Suprapubic skin (tissue), 4 donors: ENCODE measurements around the gene TBC1D1. TPM values are rescaled to one million over a fixed set of nuclear protein-coding genes. Genes with fewer than 3 reads are reported as not detected.
A peak's percentile ranks its signal among the peaks of the same experiment; 100 is the strongest.

Experiments used
- DNase-seq, 2 donors: peaks; one replicate each; pipeline ENCODE4 v3.0.0-alpha.2; 2019; ENCODE audit warnings: low spot score in 2 of 2
- H3K27ac ChIP-seq: fragments of 200-600 bp; sonication (generic); one replicate; pipeline ENCODE4 v1.5.1; 2019
- H3K27me3 ChIP-seq: fragments of 200-600 bp; sonication (generic); one replicate; pipeline ENCODE4 v1.5.1; 2019
- H3K36me3 ChIP-seq: fragments of 200-600 bp; sonication (generic); one replicate; pipeline ENCODE4 v1.5.1; 2019
- H3K4me1 ChIP-seq: fragments of 200-600 bp; sonication (generic); one replicate; pipeline ENCODE4 v1.5.1; 2019
- H3K4me3 ChIP-seq: fragments of 200-600 bp; sonication (generic); one replicate; pipeline ENCODE4 v1.5.1; 2019; ENCODE audit warnings: mild to moderate bottlenecking
- H3K9me3 ChIP-seq: fragments of 200-600 bp; sonication (generic); one replicate; pipeline ENCODE4 v1.5.1; 2019
- EP300 ChIP-seq: sonication (generic); formaldehyde crosslinking; IDR thresholded peaks from one replicate; pipeline ENCODE4 v1.6.1; 2017; ENCODE audit warnings: antibody characterized with exemption
- POLR2A ChIP-seq, 2 donors: fragments of 450-650 bp; IDR thresholded peaks; one replicate each; pipeline ENCODE4 v1.6.1; 2017; ENCODE audit warnings: antibody characterized with exemption in 2 of 2, mild to moderate bottlenecking in 2 of 2, moderate library complexity in 2 of 2
- POLR2AphosphoS5 ChIP-seq, 3 donors: sonication (generic); formaldehyde crosslinking; IDR thresholded peaks; one replicate each; pipeline ENCODE4 v1.6.1; 2017; ENCODE audit warnings: antibody characterized with exemption in 3 of 3
- WGBS: methylation state at CpG from one replicate; pipeline ENCODE4 v1.1.5; 2018; 5-methylcytosine and 5-hydroxymethylcytosine counted together
- total RNA-seq, 4 donors: library from RNA; depleted of rRNA; stranded (reverse); fragments of >200 nt; gene quantifications; one replicate each; pipeline ENCODE4 v1.1.0, GENCODE V29; 2016
- TF ChIP-seq, protein P1 (sequence below), 2 donors: fragments of 200-600 bp in 1 of 2; fragments of 450-650 bp in 1 of 2; sonication (generic) in 1 of 2; IDR thresholded peaks; one replicate each; pipeline ENCODE4 v1.5.1; 2016 to 2019; ENCODE audit warnings: antibody characterized with exemption in 2 of 2, mild to moderate bottlenecking in 1 of 2, moderate library complexity in 1 of 2

The TBC1D1 gene
- total RNA-seq, 4 donors from 2014 or later = 16.3 to 32.0 (median 22.2) TPM

DNA sequence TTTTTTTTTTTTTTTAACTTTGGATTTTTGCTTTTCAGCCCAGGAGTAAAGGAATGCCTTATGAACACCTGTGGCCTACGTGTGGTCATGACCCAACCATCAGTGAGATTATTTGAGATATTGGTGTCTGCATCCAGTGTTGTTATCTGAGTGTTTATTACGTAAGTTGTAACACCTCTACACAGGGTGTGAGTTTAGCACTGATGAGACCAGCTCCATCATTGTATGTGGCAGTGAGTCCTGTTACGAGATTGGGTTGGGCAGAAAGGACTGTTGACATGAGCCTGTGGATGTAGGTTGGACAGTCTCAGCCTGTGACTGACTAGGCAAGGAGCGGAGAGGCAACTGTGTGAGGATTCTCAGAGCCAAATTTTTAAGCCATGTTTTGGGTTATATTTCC, 248.3 kb downstream of the TBC1D1 start:
- TF ChIP-seq, protein P1, sequence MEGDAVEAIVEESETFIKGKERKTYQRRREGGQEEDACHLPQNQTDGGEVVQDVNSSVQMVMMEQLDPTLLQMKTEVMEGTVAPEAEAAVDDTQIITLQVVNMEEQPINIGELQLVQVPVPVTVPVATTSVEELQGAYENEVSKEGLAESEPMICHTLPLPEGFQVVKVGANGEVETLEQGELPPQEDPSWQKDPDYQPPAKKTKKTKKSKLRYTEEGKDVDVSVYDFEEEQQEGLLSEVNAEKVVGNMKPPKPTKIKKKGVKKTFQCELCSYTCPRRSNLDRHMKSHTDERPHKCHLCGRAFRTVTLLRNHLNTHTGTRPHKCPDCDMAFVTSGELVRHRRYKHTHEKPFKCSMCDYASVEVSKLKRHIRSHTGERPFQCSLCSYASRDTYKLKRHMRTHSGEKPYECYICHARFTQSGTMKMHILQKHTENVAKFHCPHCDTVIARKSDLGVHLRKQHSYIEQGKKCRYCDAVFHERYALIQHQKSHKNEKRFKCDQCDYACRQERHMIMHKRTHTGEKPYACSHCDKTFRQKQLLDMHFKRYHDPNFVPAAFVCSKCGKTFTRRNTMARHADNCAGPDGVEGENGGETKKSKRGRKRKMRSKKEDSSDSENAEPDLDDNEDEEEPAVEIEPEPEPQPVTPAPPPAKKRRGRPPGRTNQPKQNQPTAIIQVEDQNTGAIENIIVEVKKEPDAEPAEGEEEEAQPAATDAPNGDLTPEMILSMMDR (IDR thresholded peaks at IDR 0.05) = no peak
- no peak for TF ChIP-seq EP300
- TF ChIP-seq POLR2AphosphoS5 (IDR thresholded peaks at IDR 0.05) = no peak
- TF ChIP-seq POLR2A (IDR thresholded peaks at IDR 0.05) = no peak
- Histone ChIP-seq H3K27ac (no peak overlapping the region), H3K4me1 (peaks cover 2% of the 10 kb centered on the region), H3K9me3 (no peaks in the 10 kb centered on the region), H3K4me3 (no peak overlapping the region), H3K27me3 (no peaks in the 10 kb centered on the region), H3K36me3 (peaks cover 17% of the 10 kb centered on the region)
- 96% methylated on average over 4 of the region's 4 CpGs for WGBS
- DNase-seq = no peak

- H3K9me3 ChIP-seq = no peaks in the 10 kb centered on the region
- peaks cover 8% of the 10 kb centered on the region for H3K4me1 ChIP-seq
- 93% methylated on average over 1 of the region's 1 CpG for WGBS
- DNase-seq = no peak
- no peak overlapping the region for H3K27ac ChIP-seq
- H3K36me3 ChIP-seq = peaks cover 17% of the 10 kb centered on the region
- H3K27me3 ChIP-seq = no peaks in the 10 kb centered on the region
- H3K4me3 ChIP-seq = no peak overlapping the region
- TF ChIP-seq EP300 (no peak), POLR2AphosphoS5 (IDR thresholded peaks at IDR 0.05) (no peak), POLR2A (IDR thresholded peaks at IDR 0.05) (no peak)
- TF ChIP-seq, protein P1 (IDR thresholded peaks at IDR 0.05) = no peak
Observed at GRCh38 chr4:38140643-38141203, 249.8 kb downstream of the TBC1D1 start.

DNA sequence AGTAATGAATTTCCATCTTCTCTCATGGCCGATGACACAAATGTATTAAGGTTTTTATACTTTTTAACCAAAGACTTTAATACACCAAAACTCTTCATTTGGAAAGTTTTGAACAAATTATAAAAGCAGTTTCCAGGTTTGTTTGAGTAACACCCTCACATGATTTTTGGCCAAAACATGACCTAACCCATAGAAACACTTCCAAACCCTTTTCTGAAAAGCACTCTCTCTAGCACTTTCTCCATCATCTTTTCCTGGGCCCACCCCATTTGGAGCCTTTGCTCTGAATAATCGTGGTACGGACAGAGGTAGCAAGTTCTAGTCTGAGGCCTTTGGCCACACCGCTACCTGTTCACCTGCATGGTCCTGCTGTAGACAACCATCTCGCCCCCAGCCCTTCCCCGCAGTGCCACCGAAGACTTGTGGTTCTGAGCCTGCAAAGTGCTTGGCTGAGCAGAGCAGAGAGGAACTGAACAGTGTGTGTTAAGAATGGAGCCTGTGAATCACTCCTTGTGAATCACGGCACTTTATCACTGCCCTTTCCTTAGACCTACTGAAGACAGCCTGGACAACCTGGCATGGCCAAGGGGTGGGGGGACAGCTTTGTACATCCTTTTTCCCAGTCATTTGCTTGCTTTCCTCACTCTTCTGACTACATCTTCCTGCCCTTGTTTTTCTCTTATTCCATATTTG, 251.1 kb downstream of the TBC1D1 start:
- Histone ChIP-seq H3K9me3 (no peaks in the 10 kb centered on the region), H3K27me3 (no peaks in the 10 kb centered on the region), H3K4me3 (no peak overlapping the region), H3K4me1 (peaks cover 8% of the 10 kb centered on the region), H3K36me3 (peaks cover 16% of the 10 kb centered on the region), H3K27ac (no peak overlapping the region)
- no peak for TF ChIP-seq EP300
- no peak for TF ChIP-seq POLR2A (IDR thresholded peaks at IDR 0.05)
- no peak for TF ChIP-seq POLR2AphosphoS5 (IDR thresholded peaks at IDR 0.05)
- TF ChIP-seq, protein P1 (IDR thresholded peaks at IDR 0.05) = no peak
- WGBS = 87% methylated on average over 8 of the region's 8 CpGs
- peak in 1 of 2 donors; percentile 70 for DNase-seq

- no peak overlapping the region for H3K4me3 ChIP-seq
- 41% methylated on average over 1 of the region's 1 CpG for WGBS
- no peak for TF ChIP-seq EP300
- TF ChIP-seq POLR2A (IDR thresholded peaks at IDR 0.05) = no peak
- TF ChIP-seq, protein P1 (IDR thresholded peaks at IDR 0.05) = no peak
- no peak for TF ChIP-seq POLR2AphosphoS5 (IDR thresholded peaks at IDR 0.05)
- H3K27ac ChIP-seq = no peak overlapping the region
- H3K4me1 ChIP-seq = peaks cover 8% of the 10 kb centered on the region
- no peak for DNase-seq
- H3K9me3 ChIP-seq = no peaks in the 10 kb centered on the region
- H3K36me3 ChIP-seq = peaks cover 5% of the 10 kb centered on the region
- H3K27me3 ChIP-seq = no peaks in the 10 kb centered on the region
Observed at GRCh38 chr4:38144031-38144430, 253.1 kb downstream of the TBC1D1 start.

DNA sequence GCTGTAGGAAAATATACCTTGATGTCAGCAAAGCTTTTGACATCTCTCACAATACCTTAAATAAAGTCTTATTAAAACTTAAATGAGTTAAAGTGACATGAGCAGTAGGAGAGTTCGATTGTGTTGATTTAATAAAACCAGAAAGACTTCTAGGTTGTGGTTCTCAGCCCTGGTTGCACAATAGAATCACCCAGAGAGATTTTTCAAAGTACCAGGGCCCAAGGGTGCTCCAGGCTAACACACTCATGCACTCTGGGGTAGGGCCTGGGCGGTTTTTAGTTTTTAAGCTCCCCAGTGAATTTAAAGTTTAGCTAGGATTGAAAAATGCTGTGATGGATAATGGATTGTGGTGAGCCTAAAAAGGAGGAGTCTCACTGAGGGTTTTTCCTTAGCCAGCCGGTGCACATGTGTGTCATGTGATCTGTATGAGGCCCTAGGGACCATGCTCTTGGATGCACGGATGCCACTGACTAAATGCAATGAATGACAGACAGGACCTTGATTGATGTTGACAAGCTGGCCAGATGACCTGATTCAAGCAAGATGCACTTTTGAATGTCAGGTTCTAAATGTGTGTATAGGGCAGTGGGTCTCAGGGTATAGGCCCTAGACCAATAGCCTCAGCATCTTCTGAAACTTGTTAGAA, 254.3 kb downstream of the TBC1D1 start:
- TF ChIP-seq, protein P1 (IDR thresholded peaks at IDR 0.05) = no peak
- TF ChIP-seq POLR2A (IDR thresholded peaks at IDR 0.05) (no peak), POLR2AphosphoS5 (IDR thresholded peaks at IDR 0.05) (no peak), EP300 (no peak)
- peak in 1 of 2 donors; percentile 22 for DNase-seq
- WGBS = 65% methylated on average over 4 of the region's 4 CpGs
- H3K27me3 ChIP-seq = no peaks in the 10 kb centered on the region
- no peaks in the 10 kb centered on the region for H3K9me3 ChIP-seq
- H3K36me3 ChIP-seq = no peaks in the 10 kb centered on the region
- no peak overlapping the region for H3K4me3 ChIP-seq
- H3K4me1 ChIP-seq = peaks cover 8% of the 10 kb centered on the region
- H3K27ac ChIP-seq = no peak overlapping the region
